Testis (tissue), 2 donors: Measurements from ENCODE around the gene LYST.

Experiments
- POLR2A ChIP-seq: fragments of 450-650 bp; IDR thresholded peaks from one replicate; pipeline ENCODE4 v1.6.1; 2017; ENCODE audit warnings: antibody characterized with exemption, mild to moderate bottlenecking, moderate library complexity
- TF ChIP-seq, protein P1 (sequence below), 3 experiments: fragments of 450-650 bp in 2 of 3; fragments of 200-600 bp in 1 of 3; sonication (generic) in 1 of 3; IDR thresholded peaks; one replicate each; pipeline ENCODE4 v1.5.1; 2016 to 2019; ENCODE audit warnings: antibody characterized with exemption in 3 of 3, mild to moderate bottlenecking in 2 of 3, moderate library complexity in 1 of 3

DNA sequence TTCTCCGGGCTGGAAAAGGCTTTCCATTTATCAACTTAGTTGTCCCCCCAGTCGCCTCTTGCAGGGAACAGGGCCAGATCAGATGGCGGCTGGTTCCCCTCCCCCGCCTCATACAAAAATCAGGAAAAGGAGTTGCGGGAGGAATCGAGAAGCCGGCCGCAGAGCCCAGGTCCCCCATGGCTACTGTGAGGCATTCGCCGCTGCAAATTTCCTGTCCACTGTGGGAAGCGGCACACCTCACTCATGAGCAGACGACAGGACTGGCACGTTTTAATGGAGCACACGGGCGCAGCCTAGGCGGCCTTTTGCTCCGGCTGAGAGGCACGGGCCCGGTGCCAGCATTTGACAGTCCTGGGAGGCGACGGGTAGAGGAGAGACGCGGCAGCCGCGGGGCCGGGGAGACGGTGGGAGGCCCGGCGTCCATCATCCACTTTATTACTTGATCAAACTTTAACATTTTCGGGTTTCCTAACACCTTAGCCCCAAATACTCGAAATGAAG, 218.2 kb downstream of the LYST start:
- TF ChIP-seq, protein P1, sequence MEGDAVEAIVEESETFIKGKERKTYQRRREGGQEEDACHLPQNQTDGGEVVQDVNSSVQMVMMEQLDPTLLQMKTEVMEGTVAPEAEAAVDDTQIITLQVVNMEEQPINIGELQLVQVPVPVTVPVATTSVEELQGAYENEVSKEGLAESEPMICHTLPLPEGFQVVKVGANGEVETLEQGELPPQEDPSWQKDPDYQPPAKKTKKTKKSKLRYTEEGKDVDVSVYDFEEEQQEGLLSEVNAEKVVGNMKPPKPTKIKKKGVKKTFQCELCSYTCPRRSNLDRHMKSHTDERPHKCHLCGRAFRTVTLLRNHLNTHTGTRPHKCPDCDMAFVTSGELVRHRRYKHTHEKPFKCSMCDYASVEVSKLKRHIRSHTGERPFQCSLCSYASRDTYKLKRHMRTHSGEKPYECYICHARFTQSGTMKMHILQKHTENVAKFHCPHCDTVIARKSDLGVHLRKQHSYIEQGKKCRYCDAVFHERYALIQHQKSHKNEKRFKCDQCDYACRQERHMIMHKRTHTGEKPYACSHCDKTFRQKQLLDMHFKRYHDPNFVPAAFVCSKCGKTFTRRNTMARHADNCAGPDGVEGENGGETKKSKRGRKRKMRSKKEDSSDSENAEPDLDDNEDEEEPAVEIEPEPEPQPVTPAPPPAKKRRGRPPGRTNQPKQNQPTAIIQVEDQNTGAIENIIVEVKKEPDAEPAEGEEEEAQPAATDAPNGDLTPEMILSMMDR (IDR thresholded peaks at IDR 0.05), result no peak
- no peak for TF ChIP-seq POLR2A
